Lower leg skin (tissue), 3 donors: Measurements from ENCODE around the gene ANKRD33B.

Experiments
- CTCF ChIP-seq, 3 donors: fragments of 450-650 bp; IDR thresholded peaks; one replicate each; pipeline ENCODE4 v1.5.1; 2016; ENCODE audit warnings: antibody characterized with exemption in 3 of 3, mild to moderate bottlenecking in 3 of 3, moderate library complexity in 2 of 3
- POLR2A ChIP-seq, 2 donors: fragments of 450-650 bp; IDR thresholded peaks; one replicate each; pipeline ENCODE4 v1.6.1; 2016 to 2017; ENCODE audit warnings: antibody characterized with exemption in 2 of 2, mild to moderate bottlenecking in 1 of 2, moderate library complexity in 1 of 2

GRCh38 chr5:10653751-10654400 is 90.0 kb downstream of the ANKRD33B start:
- TF ChIP-seq CTCF (IDR thresholded peaks at IDR 0.05) (no peak), POLR2A (IDR thresholded peaks at IDR 0.05) (no peak)
